ACC112 (cell line): ENCODE data around the gene LSM10.

Experiments
- H2AFZ ChIP-seq: fragments of 200-600 bp; sonication (generic); one replicate; pipeline ENCODE4 v1.6.0; 2017; ENCODE audit warnings: antibody characterized with exemption, low read length; ENCODE audit not compliant: unreplicated experiment
- H3K27ac ChIP-seq: fragments of 200-600 bp; sonication (generic); 2 replicates; pipeline ENCODE4 v1.5.1; 2014; ENCODE audit warnings: low read depth, mild to moderate bottlenecking, antibody characterized with exemption, low read length, moderate library complexity
- H3K27me3 ChIP-seq: fragments of 200-600 bp; sonication (generic); 2 replicates; pipeline ENCODE4 v1.6.1; 2014; ENCODE audit warnings: mild to moderate bottlenecking, antibody characterized with exemption, low read length, moderate library complexity, mixed read lengths; ENCODE audit not compliant: insufficient read depth
- H3K36me3 ChIP-seq: fragments of 200-600 bp; sonication (generic); 2 replicates; pipeline ENCODE4 v1.6.1; 2016; ENCODE audit warnings: mild to moderate bottlenecking, antibody characterized with exemption, low read length, moderate library complexity, mixed read lengths; ENCODE audit not compliant: insufficient read depth
- H3K4me1 ChIP-seq: fragments of 200-600 bp; sonication (generic); one replicate; pipeline ENCODE4 v1.6.1; 2016; ENCODE audit warnings: low read length, mixed read lengths; ENCODE audit not compliant: insufficient read depth, unreplicated experiment, control insufficient read depth
- H3K4me3 ChIP-seq: fragments of 200-600 bp; sonication (generic); 2 replicates; pipeline ENCODE4 v1.5.1; 2014; ENCODE audit warnings: mild to moderate bottlenecking, low read depth, low read length
- H3K79me2 ChIP-seq: fragments of 200-600 bp; sonication (generic); one replicate; pipeline ENCODE4 v1.6.0; 2016; ENCODE audit warnings: low read length; ENCODE audit not compliant: control insufficient read depth, unreplicated experiment, insufficient read depth

Gene LSM10

GRCh38 chr1:36384542-36385409 lies 12.9 kb downstream of the LSM10 start:
- H3K36me3 ChIP-seq, result no peaks in the 10 kb centered on the region
- H3K4me3 ChIP-seq, result peak overlapping the region; percentile 90
- H3K27ac ChIP-seq, result peak overlapping the region; percentile 73; the same call in 1 of the 2 replicates
- H3K27me3 ChIP-seq, result no peaks in the 10 kb centered on the region
- peak overlapping the region; percentile 44 for H2AFZ ChIP-seq
- peaks cover 19% of the 10 kb centered on the region for H3K4me1 ChIP-seq
- peaks cover 57% of the 10 kb centered on the region for H3K79me2 ChIP-seq

GRCh38 chr1:36383240-36383639 lies 14.5 kb downstream of the LSM10 start:
- no peak overlapping the region for H3K27ac ChIP-seq
- H3K36me3 ChIP-seq, result no peaks in the 10 kb centered on the region
- peaks cover 19% of the 10 kb centered on the region for H3K4me1 ChIP-seq
- no peaks in the 10 kb centered on the region for H3K27me3 ChIP-seq
- H2AFZ ChIP-seq, result no peak overlapping the region
- H3K79me2 ChIP-seq, result peaks cover 65% of the 10 kb centered on the region
- no peak overlapping the region; the same call in 1 of the 2 replicates for H3K4me3 ChIP-seq

- Histone ChIP-seq H3K4me1 (peaks cover 15% of the 10 kb centered on the region), H3K79me2 (peaks cover 70% of the 10 kb centered on the region), H3K27ac (no peak overlapping the region), H3K27me3 (no peaks in the 10 kb centered on the region), H3K36me3 (no peaks in the 10 kb centered on the region), H3K4me3 (no peak overlapping the region), H2AFZ (no peak overlapping the region)
Observed at GRCh38 chr1:36382669-36383068, 15.0 kb downstream of the LSM10 start.

GRCh38 chr1:36382231-36382630 lies 15.5 kb downstream of the LSM10 start:
- no peak overlapping the region for H3K4me3 ChIP-seq
- no peaks in the 10 kb centered on the region for H3K36me3 ChIP-seq
- H3K4me1 ChIP-seq, result peaks cover 11% of the 10 kb centered on the region
- H3K79me2 ChIP-seq, result peaks cover 75% of the 10 kb centered on the region
- no peak overlapping the region for H2AFZ ChIP-seq
- no peaks in the 10 kb centered on the region for H3K27me3 ChIP-seq
- no peak overlapping the region for H3K27ac ChIP-seq

GRCh38 chr1:36381405-36381804 lies 16.3 kb downstream of the LSM10 start:
- no peak overlapping the region for H3K27ac ChIP-seq
- H3K27me3 ChIP-seq, result no peaks in the 10 kb centered on the region
- peaks cover 77% of the 10 kb centered on the region for H3K79me2 ChIP-seq
- no peak overlapping the region for H3K4me3 ChIP-seq
- peaks cover 5% of the 10 kb centered on the region for H3K4me1 ChIP-seq
- no peak overlapping the region for H2AFZ ChIP-seq
- no peaks in the 10 kb centered on the region for H3K36me3 ChIP-seq

- Histone ChIP-seq H3K27me3 (no peaks in the 10 kb centered on the region), H2AFZ (no peak overlapping the region), H3K36me3 (no peaks in the 10 kb centered on the region), H3K4me3 (no peak overlapping the region), H3K79me2 (peaks cover 83% of the 10 kb centered on the region), H3K4me1 (peaks cover 5% of the 10 kb centered on the region), H3K27ac (no peak overlapping the region)
Observed at GRCh38 chr1:36380782-36381181, 16.9 kb downstream of the LSM10 start.

- Histone ChIP-seq H3K36me3 (no peaks in the 10 kb centered on the region), H3K27ac (no peak overlapping the region), H2AFZ (no peak overlapping the region), H3K27me3 (no peaks in the 10 kb centered on the region), H3K4me1 (peaks cover 9% of the 10 kb centered on the region), H3K4me3 (no peak overlapping the region), H3K79me2 (peaks cover 79% of the 10 kb centered on the region)
Observed at GRCh38 chr1:36380143-36380619, 17.5 kb downstream of the LSM10 start.

GRCh38 chr1:36377791-36378492 lies 19.8 kb downstream of the LSM10 start:
- no peaks in the 10 kb centered on the region for H3K27me3 ChIP-seq
- peaks cover 24% of the 10 kb centered on the region for H3K4me1 ChIP-seq
- H3K4me3 ChIP-seq, result no peak overlapping the region
- no peak overlapping the region for H3K27ac ChIP-seq
- H3K36me3 ChIP-seq, result no peaks in the 10 kb centered on the region
- H3K79me2 ChIP-seq, result peaks cover 59% of the 10 kb centered on the region
- no peak overlapping the region for H2AFZ ChIP-seq

- Histone ChIP-seq H3K4me3 (peak overlapping the region; percentile 53; the same call in 1 of the 2 replicates), H3K27me3 (no peaks in the 10 kb centered on the region), H2AFZ (no peak overlapping the region), H3K79me2 (peaks cover 61% of the 10 kb centered on the region), H3K4me1 (peaks cover 59% of the 10 kb centered on the region), H3K36me3 (peaks cover 2% of the 10 kb centered on the region), H3K27ac (peak overlapping the region; percentile 91)
Observed at GRCh38 chr1:36372617-36373016, 25.1 kb downstream of the LSM10 start.

GRCh38 chr1:36369061-36369861 lies 28.4 kb downstream of the LSM10 start:
- Histone ChIP-seq H3K27me3 (no peaks in the 10 kb centered on the region), H3K79me2 (peaks cover 67% of the 10 kb centered on the region), H3K36me3 (peaks cover 8% of the 10 kb centered on the region), H3K27ac (0 out of 2 replicates have a peak overlapping the region, but pooled peaks have one; percentile 15), H2AFZ (no peak overlapping the region), H3K4me3 (no peak overlapping the region), H3K4me1 (peaks cover 65% of the 10 kb centered on the region)
